Endothelial cell of umbilical vein (primary cell): ENCODE data around the gene GLB1L. TPM values are rescaled to one million over a fixed set of nuclear protein-coding genes. Genes with fewer than 3 reads are reported as not detected.

ENCODE experiments used
- BruUV-seq: library from RNA; stranded (reverse); fragments of 400-500 nt; replicated peaks from 2 replicates; lab custom pipeline; 2021; lab: Mats Ljungman, UMichigan
- CTCF ChIA-PET: fragments of 300-600, 350-600 bp; sonication (Branson Sonifier 250); formaldehyde crosslinking; loops from one replicate; lab custom pipeline; 2021; ENCODE audit warnings: antibody characterized with exemption, inconsistent platforms; lab: Charles Lee
- POLR2A ChIA-PET: fragments of 300-600, 350-600 bp; sonication (Branson Sonifier 250); formaldehyde crosslinking; loops from one replicate; lab custom pipeline; 2021; ENCODE audit warnings: antibody characterized with exemption, inconsistent platforms; lab: Charles Lee
- DNase-seq: peaks from one replicate; pipeline ENCODE4 v3.0.0-alpha.2; 2011; ENCODE audit warnings: low read depth, low spot score
- FAIRE-seq: peaks from 2 replicates; lab custom pipeline; 2011; peaks lifted over from hg19 to GRCh38; lab: Jason Lieb, UNC
- H2AFZ ChIP-seq: 2 replicates; pipeline ENCODE4 v1.6.0; 2012; ENCODE audit warnings: low read depth, low read length, control low read depth, inconsistent platforms
- H3K27ac ChIP-seq: 2 replicates; pipeline ENCODE4 v1.5.1; 2011; ENCODE audit warnings: low read depth, mild to moderate bottlenecking, control low read depth, low read length, moderate library complexity; ENCODE audit not compliant: insufficient read depth
- H3K27me3 ChIP-seq, 2 experiments: 2 replicates each; pipeline versions ENCODE4 v1.6.0 to v1.6.1; 2011; ENCODE audit warnings: low read length in 2 of 2, mixed read lengths in 1 of 2; ENCODE audit not compliant: control insufficient read depth in 2 of 2, insufficient read depth in 2 of 2
- H3K36me3 ChIP-seq, 2 experiments: 2 replicates in 1 of 2; 3 replicates in 1 of 2; pipeline ENCODE4 v1.5.1; 2011; ENCODE audit warnings: low read length in 2 of 2, mild to moderate bottlenecking in 1 of 2, moderate library complexity in 1 of 2; ENCODE audit not compliant: control insufficient read depth in 2 of 2, insufficient read depth in 2 of 2; ENCODE audit errors: extremely low read depth in 1 of 2
- H3K4me1 ChIP-seq: 3 replicates; pipeline ENCODE4 v1.5.1; 2011; ENCODE audit warnings: mild to moderate bottlenecking, low read length; ENCODE audit not compliant: control insufficient read depth, insufficient read depth; ENCODE audit errors: extremely low read depth
- H3K4me2 ChIP-seq: 2 replicates; pipeline ENCODE4 v1.6.1; 2011; ENCODE audit warnings: low read length, control low read depth, mixed read lengths; ENCODE audit not compliant: insufficient read depth
- H3K4me3 ChIP-seq, 3 experiments: fragments of 200-600 bp in 1 of 3; sonication (generic), shearing (Covaris generic) in 1 of 3; replicated peaks in 1 of 3; 2 replicates each; pipeline ENCODE4 v1.5.1; 2011 to 2016; ENCODE audit warnings: control low read depth in 3 of 3, low read length in 3 of 3, mild to moderate bottlenecking in 2 of 3, inconsistent platforms in 1 of 3, low read depth in 1 of 3, moderate library complexity in 1 of 3; ENCODE audit not compliant: insufficient read depth in 1 of 3
- H3K79me2 ChIP-seq: 2 replicates; pipeline ENCODE4 v1.6.0; 2012; ENCODE audit warnings: low read length, inconsistent platforms; ENCODE audit not compliant: control insufficient read depth, insufficient read depth
- H3K9ac ChIP-seq: replicated peaks from 2 replicates; pipeline ENCODE3; 2011; ENCODE audit warnings: low read length, control low read depth; ENCODE audit not compliant: insufficient read depth; ENCODE audit errors: extremely low read depth
- H3K9me1 ChIP-seq: replicated peaks from 3 replicates; pipeline ENCODE4 v1.6.0; 2011; ENCODE audit warnings: mild to moderate bottlenecking, low read length; ENCODE audit not compliant: control insufficient read depth, insufficient read depth; ENCODE audit errors: extremely low read depth
- H3K9me3 ChIP-seq: replicated peaks from 2 replicates; pipeline ENCODE4 v1.5.1; 2012; ENCODE audit warnings: low read length, inconsistent platforms; ENCODE audit not compliant: control insufficient read depth, insufficient read depth
- H4K20me1 ChIP-seq: replicated peaks from 2 replicates; pipeline ENCODE3; 2011; ENCODE audit warnings: mild to moderate bottlenecking, low read length; ENCODE audit not compliant: control insufficient read depth, insufficient read depth; ENCODE audit errors: extremely low read depth
- EZH2 ChIP-seq: IDR thresholded peaks from 2 replicates; pipeline ENCODE4 v1.6.1; 2012; ENCODE audit warnings: borderline replicate concordance, low read depth, mild to moderate bottlenecking, moderate library complexity, low read length, inconsistent platforms; ENCODE audit not compliant: severe bottlenecking
- FOS ChIP-seq: IDR thresholded peaks from 2 replicates; pipeline ENCODE4 v1.6.1; 2011; ENCODE audit warnings: mild to moderate bottlenecking, low read length, moderate library complexity, borderline replicate concordance; ENCODE audit not compliant: insufficient read depth
- GATA2 ChIP-seq: IDR thresholded peaks from 2 replicates; pipeline ENCODE4 v1.7.0; 2011; ENCODE audit warnings: low read depth, mild to moderate bottlenecking, moderate library complexity, mixed read lengths, low read length; ENCODE audit not compliant: insufficient read length, insufficient read depth
- JUN ChIP-seq: IDR thresholded peaks from 2 replicates; pipeline ENCODE4 v1.6.1; 2011; ENCODE audit warnings: borderline replicate concordance, low read depth; ENCODE audit not compliant: insufficient read length, insufficient read depth
- MYC ChIP-seq: IDR thresholded peaks from one replicate; pipeline ENCODE4 v1.6.1; 2011; ENCODE audit warnings: mild to moderate bottlenecking, low read depth, low read length
- POLR2A ChIP-seq: IDR thresholded peaks from 2 replicates; pipeline ENCODE4 v1.6.1; 2012; ENCODE audit warnings: low read depth, mild to moderate bottlenecking, control low read depth, low read length
- POLR2AphosphoS5 ChIP-seq: IDR thresholded peaks from 2 replicates; pipeline ENCODE4 v1.6.1; 2012; ENCODE audit warnings: low read depth, mild to moderate bottlenecking, control low read depth, low read length, moderate library complexity; ENCODE audit not compliant: insufficient read depth
- dilution Hi-C: fragments of 300-500 bp; cut with MboI; formaldehyde crosslinking; loops from one replicate; pipeline ENCODE4 v1.15.0; 2019; ENCODE audit warnings: low sequenced_read_pairs; ENCODE audit not compliant: extremely low pct_ligation_motif_present
- intact Hi-C: fragments of 100-400 bp; cut with micrococcal nuclease; formaldehyde crosslinking; loops from one replicate; pipeline ENCODE4 v1.10.0; 2022
- microRNA counts: library from miRNA; unstranded; fragments of <30 nt; microRNA quantifications from one replicate; lab custom pipeline; 2016
- microRNA-seq: library from miRNA; unstranded; fragments of <30 nt; microRNA quantifications from one replicate; pipeline ENCODE4 v1.2.0, GENCODE V29; 2021; ENCODE audit warnings: borderline number of aligned reads, borderline replicate concordance
- polyA plus RNA-seq, 4 experiments: library from polyadenylated mRNA; depleted of rRNA in 3 of 4; stranded (reverse) in 3 of 4; unstranded in 1 of 4; fragments of >200 nt; gene quantifications; 2 replicates each; pipeline versions ENCODE4 v1.2.1 to v1.2.3, GENCODE V29; 2011 to 2012; ENCODE audit warnings: missing spikeins in 1 of 4
- small RNA-seq: library from RNA; depleted of rRNA; stranded (forward); fragments of <200 nt; gene quantifications from one replicate; pipeline ENCODE3, GENCODE V24; 2012; ENCODE audit warnings: low replicate concordance, low read depth; ENCODE audit not compliant: insufficient read depth, insufficient read length
- total RNA-seq: library from RNA; stranded (reverse); gene quantifications from 2 replicates; pipeline ENCODE4 v1.2.3, GENCODE V29; 2021
- TF ChIP-seq, protein P1 (sequence below): IDR thresholded peaks from 2 replicates; pipeline ENCODE4 v1.6.1; 2011; ENCODE audit not compliant: insufficient read depth, insufficient read length
- TF ChIP-seq, protein P2 (sequence below), 2 donors: IDR thresholded peaks; 1 replicate in 1 of 2; 2 replicates in 1 of 2; pipeline ENCODE4 v1.5.1; 2011; ENCODE audit warnings: low read length in 2 of 2, mild to moderate bottlenecking in 2 of 2, moderate library complexity in 2 of 2, control low read depth in 1 of 2, inconsistent platforms in 1 of 2, low read depth in 1 of 2; ENCODE audit not compliant: insufficient read depth in 1 of 2; ENCODE audit errors: extremely low read depth in 1 of 2

The GLB1L gene
- total and polyA plus RNA-seq, 2 donors (not counting 3 experiments of a cell fraction or from before 2014, with no cell fraction given), result 9.2 to 11.9 TPM

DNA sequence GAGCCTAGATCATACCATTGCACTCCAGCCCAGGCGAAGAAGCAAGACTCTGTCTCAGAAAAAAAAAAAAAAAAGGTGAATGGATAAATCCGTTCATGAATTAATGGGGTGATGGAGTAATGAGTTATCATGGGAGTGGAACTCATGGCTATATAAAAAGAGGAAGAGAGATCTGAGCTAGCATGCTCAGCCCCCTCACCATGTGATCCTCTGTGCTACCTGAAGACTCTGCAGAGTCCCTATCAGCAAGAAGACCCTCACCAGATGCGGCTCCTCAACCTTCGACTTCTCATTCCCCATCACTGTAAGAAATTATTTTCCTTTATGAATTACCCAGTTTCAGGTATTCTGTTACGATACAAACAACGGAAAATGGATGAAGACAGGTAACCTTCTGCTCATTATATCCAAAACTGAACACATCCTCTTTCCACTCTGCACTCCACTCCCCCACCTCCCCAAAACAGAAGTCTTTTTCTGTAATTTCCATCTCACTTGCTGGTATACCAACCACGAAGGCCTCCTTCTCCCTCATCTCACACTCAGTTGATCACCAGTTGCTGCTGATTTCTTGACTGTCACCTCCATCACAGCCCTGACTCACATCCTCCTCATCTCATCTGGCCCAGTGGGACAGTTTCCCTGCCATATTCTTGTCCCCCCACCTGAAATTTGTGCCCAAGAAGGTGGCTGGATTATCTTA is 58.3 kb downstream of the GLB1L start:
- H4K20me1 ChIP-seq, result no peaks in the 10 kb centered on the region
- H3K9me1 ChIP-seq, result no peaks in the 10 kb centered on the region
- no peak overlapping the region for H3K4me3 ChIP-seq
- H3K4me2 ChIP-seq, result no peak overlapping the region
- intact Hi-C loops, result no loop called here
- H3K79me2 ChIP-seq, result no peaks in the 10 kb centered on the region
- H2AFZ ChIP-seq, result no peak overlapping the region
- BruUV-seq, result no TSS peak
- no peaks in the 10 kb centered on the region for H3K4me1 ChIP-seq
- POLR2A ChIA-PET, result interaction anchor here (0.8 kb wide), 1 partner anchor 15 kb away, joined by 7 read pairs; no protein-coding TSS in a partner anchor
- H3K36me3 ChIP-seq, result peaks cover 2 to 23% of the 10 kb centered on the region in 2 experiments
- CTCF ChIA-PET, result no interaction called here
- no peak overlapping the region for H3K27ac ChIP-seq
- no peak for FAIRE-seq
- DNase-seq, result no peak
- TF ChIP-seq, protein P1, sequence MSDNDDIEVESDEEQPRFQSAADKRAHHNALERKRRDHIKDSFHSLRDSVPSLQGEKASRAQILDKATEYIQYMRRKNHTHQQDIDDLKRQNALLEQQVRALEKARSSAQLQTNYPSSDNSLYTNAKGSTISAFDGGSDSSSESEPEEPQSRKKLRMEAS, result no peak
- no peak for TF ChIP-seq MYC
- TF ChIP-seq GATA2, result no peak
- TF ChIP-seq POLR2AphosphoS5, result no peak
- no peak for TF ChIP-seq EZH2
- no peak for TF ChIP-seq POLR2A
- no peak for TF ChIP-seq FOS
- TF ChIP-seq, protein P2, sequence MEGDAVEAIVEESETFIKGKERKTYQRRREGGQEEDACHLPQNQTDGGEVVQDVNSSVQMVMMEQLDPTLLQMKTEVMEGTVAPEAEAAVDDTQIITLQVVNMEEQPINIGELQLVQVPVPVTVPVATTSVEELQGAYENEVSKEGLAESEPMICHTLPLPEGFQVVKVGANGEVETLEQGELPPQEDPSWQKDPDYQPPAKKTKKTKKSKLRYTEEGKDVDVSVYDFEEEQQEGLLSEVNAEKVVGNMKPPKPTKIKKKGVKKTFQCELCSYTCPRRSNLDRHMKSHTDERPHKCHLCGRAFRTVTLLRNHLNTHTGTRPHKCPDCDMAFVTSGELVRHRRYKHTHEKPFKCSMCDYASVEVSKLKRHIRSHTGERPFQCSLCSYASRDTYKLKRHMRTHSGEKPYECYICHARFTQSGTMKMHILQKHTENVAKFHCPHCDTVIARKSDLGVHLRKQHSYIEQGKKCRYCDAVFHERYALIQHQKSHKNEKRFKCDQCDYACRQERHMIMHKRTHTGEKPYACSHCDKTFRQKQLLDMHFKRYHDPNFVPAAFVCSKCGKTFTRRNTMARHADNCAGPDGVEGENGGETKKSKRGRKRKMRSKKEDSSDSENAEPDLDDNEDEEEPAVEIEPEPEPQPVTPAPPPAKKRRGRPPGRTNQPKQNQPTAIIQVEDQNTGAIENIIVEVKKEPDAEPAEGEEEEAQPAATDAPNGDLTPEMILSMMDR (IDR thresholded peaks at IDR 0.05; ENCODE audit: extremely low read depth in 1 of 2, insufficient read depth in 1 of 2, low read depth in 1 of 2, low read length in 2 of 2), result no peak
- TF ChIP-seq JUN, result no peak
- H3K9me3 ChIP-seq, result no peaks in the 10 kb centered on the region
- no peaks in the 10 kb centered on the region for H3K27me3 ChIP-seq
- H3K9ac ChIP-seq, result no peak overlapping the region
- dilution Hi-C loops, result no loop called here

MicroRNAs encoded within 50 kb of the gene (microRNA counts, 767-probe panel; counts per million panel counts)
- microRNA hsa-miR-153 (lab: Ali Mortazavi, UCI), result 723 counts per million, percentile 96 among the panel's probes with 10 or more counts

Small RNAs within 50 kb of the gene (microRNA-seq; reads per million reads assigned to microRNA genes)
- not detected for gene MIR153-1

Small RNAs within 50 kb of the gene (small RNA-seq; reads per million reads assigned to genes)
- gene MIR153-1, result not detected

Other genes starting within 250 kb of the GLB1L start
- not detected in 2 replicates for gene CFAP65, start 203.9 kb downstream of the GLB1L start, total RNA-seq
- 0.03 TPM in 1 of 2 replicates, not detected in the other for gene CFAP65, start 203.9 kb downstream of the GLB1L start, polyA plus RNA-seq
- gene IHH, start 184.5 kb downstream of the GLB1L start, total RNA-seq, result 0.37 TPM in 1 of 2 replicates, not detected in the other
- gene IHH, start 184.5 kb downstream of the GLB1L start, polyA plus RNA-seq, result 0.03 TPM in 1 of 2 replicates, not detected in the other
- gene NHEJ1, start 84.6 kb downstream of the GLB1L start, total RNA-seq, result 12.1 and 12.9 TPM in 2 replicates
- gene NHEJ1, start 84.6 kb downstream of the GLB1L start, polyA plus RNA-seq, result 11.9 and 12.8 TPM in 2 replicates
- 5.2 and 7.1 TPM in 2 replicates for gene SLC23A3, start 75.4 kb downstream of the GLB1L start, total RNA-seq
- 2.7 and 3.2 TPM in 2 replicates for gene SLC23A3, start 75.4 kb downstream of the GLB1L start, polyA plus RNA-seq
- 41.0 and 44.0 TPM in 2 replicates for gene CNPPD1, start 68.5 kb downstream of the GLB1L start, total RNA-seq
- gene CNPPD1, start 68.5 kb downstream of the GLB1L start, polyA plus RNA-seq, result 51.1 and 55.7 TPM in 2 replicates
- 58.2 and 59.5 TPM in 2 replicates for gene RETREG2, start 67.2 kb downstream of the GLB1L start, total RNA-seq
- 68.1 and 76.1 TPM in 2 replicates for gene RETREG2, start 67.2 kb downstream of the GLB1L start, polyA plus RNA-seq
- gene ZFAND2B, start 38.7 kb downstream of the GLB1L start, total RNA-seq, result 23.3 and 24.0 TPM in 2 replicates
- 52.0 and 52.9 TPM in 2 replicates for gene ZFAND2B, start 38.7 kb downstream of the GLB1L start, polyA plus RNA-seq
- 26.6 and 32.5 TPM in 2 replicates for gene ABCB6, start 26.5 kb downstream of the GLB1L start, total RNA-seq
- 25.7 and 35.1 TPM in 2 replicates for gene ABCB6, start 26.5 kb downstream of the GLB1L start, polyA plus RNA-seq
- gene ATG9A, start 15.8 kb downstream of the GLB1L start, total RNA-seq, result 62.2 and 65.5 TPM in 2 replicates
- gene ATG9A, start 15.8 kb downstream of the GLB1L start, polyA plus RNA-seq, result 95.0 and 110 TPM in 2 replicates
- gene ANKZF1, start 15.6 kb downstream of the GLB1L start, total RNA-seq, result 34.0 and 36.2 TPM in 2 replicates
- gene ANKZF1, start 15.6 kb downstream of the GLB1L start, polyA plus RNA-seq, result 23.4 and 26.5 TPM in 2 replicates
- gene STK16, start within 50 bp of the GLB1L start, total RNA-seq, result 18.8 and 21.1 TPM in 2 replicates
- gene STK16, start within 50 bp of the GLB1L start, polyA plus RNA-seq, result 61.3 and 63.2 TPM in 2 replicates
- not detected in 2 replicates for gene TUBA4B, start 7.8 kb upstream of the GLB1L start, total RNA-seq
- not detected in 2 replicates for gene TUBA4B, start 7.8 kb upstream of the GLB1L start, polyA plus RNA-seq
- gene TUBA4A, start 8.5 kb upstream of the GLB1L start, total RNA-seq, result 10.7 and 16.5 TPM in 2 replicates
- 24.8 and 29.4 TPM in 2 replicates for gene TUBA4A, start 8.5 kb upstream of the GLB1L start, polyA plus RNA-seq
- 27.3 and 30.4 TPM in 2 replicates for gene DNAJB2, start 33.9 kb upstream of the GLB1L start, total RNA-seq
- gene DNAJB2, start 33.9 kb upstream of the GLB1L start, polyA plus RNA-seq, result 30.6 and 35.0 TPM in 2 replicates
- gene PTPRN, start 64.0 kb upstream of the GLB1L start, total RNA-seq, result not detected in 2 replicates
- gene PTPRN, start 64.0 kb upstream of the GLB1L start, polyA plus RNA-seq, result not detected in 2 replicates
- gene RESP18, start 87.3 kb upstream of the GLB1L start, total RNA-seq, result not detected in 2 replicates
- gene RESP18, start 87.3 kb upstream of the GLB1L start, polyA plus RNA-seq, result not detected in 2 replicates
- gene DNPEP, start 142.5 kb upstream of the GLB1L start, total RNA-seq, result 40.4 and 43.1 TPM in 2 replicates
- 77.5 and 83.2 TPM in 2 replicates for gene DNPEP, start 142.5 kb upstream of the GLB1L start, polyA plus RNA-seq
- not detected in 2 replicates for gene DES, start 172.9 kb upstream of the GLB1L start, total RNA-seq
- not detected in 2 replicates for gene DES, start 172.9 kb upstream of the GLB1L start, polyA plus RNA-seq
- gene SPEG, start 189.4 kb upstream of the GLB1L start, total RNA-seq, result 0.21 and 0.84 TPM in 2 replicates
- gene SPEG, start 189.4 kb upstream of the GLB1L start, polyA plus RNA-seq, result 3.5 TPM in 2 replicates